Bone marrow (tissue), 2 donors: ENCODE data around the gene EDC3.
"Not testable (repeated sequence)": the region's sequence is repeated elsewhere in the genome, so short reads cannot be mapped to it uniquely, and the experiment has no call there.

ENCODE experiments used
- DNase-seq, 2 donors: peaks; one replicate each; lab custom pipeline; 2025; lab: John Stamatoyannopoulos, UW

Gene EDC3

GRCh38 chr15:74710319-74711094 lies 14.7 kb upstream of the EDC3 start:
- DNase-seq, result no peak

- no peak for DNase-seq
These were observed 14.1 kb upstream of the EDC3 start for GRCh38 chr15:74709892-74710291.

GRCh38 chr15:74709011-74709410 lies 13.2 kb upstream of the EDC3 start:
- DNase-seq, result no peak

- no peak for DNase-seq
These were observed 984 bp upstream of the EDC3 start for GRCh38 chr15:74696808-74697207.

- DNase-seq, result no peak
These were observed 540 bp upstream of the EDC3 start for GRCh38 chr15:74696398-74696729.

- no peak for DNase-seq
These were observed 3.5 kb downstream of the EDC3 start for GRCh38 chr15:74692327-74692726.

GRCh38 chr15:74683758-74684157 lies 12.1 kb downstream of the EDC3 start:
- no peak for DNase-seq

GRCh38 chr15:74682954-74683353 lies 12.9 kb downstream of the EDC3 start:
- no peak for DNase-seq

- DNase-seq, result no peak
These were observed 15.4 kb downstream of the EDC3 start for GRCh38 chr15:74680456-74680855.

- no peak for DNase-seq
These were observed 19.0 kb downstream of the EDC3 start for GRCh38 chr15:74676801-74677200.

GRCh38 chr15:74674161-74674560 lies 21.7 kb downstream of the EDC3 start:
- no peak for DNase-seq

- no peak for DNase-seq
These were observed 26.2 kb downstream of the EDC3 start for GRCh38 chr15:74669627-74670026.

- DNase-seq, result no peak
These were observed 27.8 kb downstream of the EDC3 start for GRCh38 chr15:74667975-74668374.

GRCh38 chr15:74664670-74665069 lies 31.2 kb downstream of the EDC3 start:
- DNase-seq, result no peak

GRCh38 chr15:74664028-74664616 lies 31.7 kb downstream of the EDC3 start:
- no peak for DNase-seq

- no peak for DNase-seq
These were observed 32.4 kb downstream of the EDC3 start for GRCh38 chr15:74663303-74664027.

- DNase-seq, result no peak
These were observed 33.6 kb downstream of the EDC3 start for GRCh38 chr15:74662064-74662860.

GRCh38 chr15:74661280-74661679 lies 34.5 kb downstream of the EDC3 start:
- not testable (repeated sequence) for DNase-seq

GRCh38 chr15:74657846-74658245 lies 38.0 kb downstream of the EDC3 start:
- no peak for DNase-seq

- DNase-seq, result no peak
These were observed 38.8 kb downstream of the EDC3 start for GRCh38 chr15:74656935-74657535.

GRCh38 chr15:74655424-74655823 lies 40.4 kb downstream of the EDC3 start:
- DNase-seq, result no peak
